GM12878 (cell line): ENCODE data around the gene RNF220. TPM values are rescaled to one million over a fixed set of nuclear protein-coding genes. Genes with fewer than 3 reads are reported as not detected.

Experiments
- ATAC-seq: fragments of 200-7000 bp; cut with Tn5 transposase; 3 replicates; pipeline ENCODE4 v1.9.1; 2020; ENCODE audit warnings: mild to moderate bottlenecking, moderate library complexity
- BruUV-seq: library from RNA; stranded (reverse); fragments of 400-500 nt; replicated peaks from 2 replicates; lab custom pipeline; 2021; lab: Mats Ljungman, UMichigan
- CTCF ChIA-PET: fragments of 300-600 bp; sonication (Branson Sonifier 250); formaldehyde crosslinking; extraction: SDS; loops from one replicate; lab custom pipeline; 2021; ENCODE audit warnings: inconsistent platforms; lab: Yijun Ruan, JAX
- POLR2A ChIA-PET: fragments of 350-600 bp; formaldehyde crosslinking; extraction: SDS; loops from one replicate; lab custom pipeline; 2021; ENCODE audit warnings: inconsistent platforms; lab: Charles Lee
- RAD21 ChIA-PET: fragments of 300-600 bp; sonication (Branson Sonifier 250); formaldehyde crosslinking; loops from one replicate; lab custom pipeline; 2023; ENCODE audit warnings: antibody characterized with exemption; ENCODE audit not compliant: unreplicated experiment; lab: Charles Lee
- SMC1A ChIA-PET: fragments of 300-600 bp; sonication (Branson Sonifier 250); formaldehyde crosslinking; loops from one replicate; lab custom pipeline; 2023; ENCODE audit not compliant: unreplicated experiment, uncharacterized antibody; lab: Charles Lee
- DNase-seq: peaks from one replicate; pipeline ENCODE4 v3.0.0-alpha.2; 2011; ENCODE audit warnings: low read depth, low spot score
- FAIRE-seq: peaks from 3 replicates; lab custom pipeline; 2011; peaks lifted over from hg19 to GRCh38; lab: Jason Lieb, UNC
- H2AFZ ChIP-seq: 2 replicates; pipeline ENCODE4 v1.6.0; 2011; ENCODE audit warnings: low read depth, low read length, control low read depth; ENCODE audit not compliant: control insufficient read depth
- H3K27ac ChIP-seq: 2 replicates; pipeline ENCODE4 v1.5.1; 2011; ENCODE audit warnings: control low read depth; ENCODE audit not compliant: control insufficient read depth, insufficient read depth
- H3K27me3 ChIP-seq, 2 experiments: replicated peaks in 1 of 2; 2 replicates each; pipeline versions ENCODE4 v1.6.0 to v1.6.1; 2011; ENCODE audit warnings: low read length in 1 of 2; ENCODE audit not compliant: control insufficient read depth in 2 of 2, insufficient read depth in 2 of 2
- H3K36me3 ChIP-seq, 2 experiments: 2 replicates each; pipeline ENCODE4 v1.5.1; 2011; ENCODE audit warnings: low read length in 1 of 2; ENCODE audit not compliant: control insufficient read depth in 2 of 2, insufficient read depth in 2 of 2
- H3K4me1 ChIP-seq: 2 replicates; pipeline ENCODE4 v1.6.1; 2011; ENCODE audit warnings: mild to moderate bottlenecking, low read length, moderate library complexity, mixed read lengths; ENCODE audit not compliant: control insufficient read depth, insufficient read depth
- H3K4me2 ChIP-seq: 2 replicates; pipeline ENCODE4 v1.6.0; 2011; ENCODE audit warnings: control low read depth; ENCODE audit not compliant: control insufficient read depth, insufficient read depth
- H3K4me3 ChIP-seq: fragments of 200-600 bp; sonication (generic); 2 replicates; pipeline ENCODE4 v1.5.1; 2016
- H3K79me2 ChIP-seq: 2 replicates; pipeline ENCODE4 v1.6.0; 2011; ENCODE audit warnings: low read length; ENCODE audit not compliant: control insufficient read depth, insufficient read depth
- H3K9ac ChIP-seq: 2 replicates; pipeline ENCODE4 v1.8.0; 2011; ENCODE audit warnings: low read length, control low read depth, mixed read lengths; ENCODE audit not compliant: control insufficient read depth, insufficient read depth
- H3K9me3 ChIP-seq: replicated peaks from 3 replicates; pipeline ENCODE4 v1.5.1; 2011; ENCODE audit warnings: mild to moderate bottlenecking, low read length; ENCODE audit not compliant: control insufficient read depth, insufficient read depth
- H4K20me1 ChIP-seq: 2 replicates; pipeline ENCODE4 v1.6.0; 2011; ENCODE audit not compliant: control insufficient read depth, insufficient read depth
- HCFC1 ChIP-seq: fragments of 150-350 bp; IDR thresholded peaks from 2 replicates; pipeline ENCODE4 v1.6.1; 2014; ENCODE audit warnings: low read length
- PAX5 ChIP-seq: IDR thresholded peaks from 2 replicates; pipeline ENCODE4 v1.6.1; 2011; ENCODE audit warnings: low read depth, low read length, borderline replicate concordance
- SMAD5 ChIP-seq: IDR thresholded peaks from 2 replicates; pipeline ENCODE4 v1.6.1; 2016; ENCODE audit warnings: antibody characterized with exemption, low read depth
- ZNF384 ChIP-seq: IDR thresholded peaks from 2 replicates; pipeline ENCODE4 v1.6.1; 2012; ENCODE audit warnings: low read depth, mild to moderate bottlenecking, low read length, improper control_type of control experiment, borderline replicate concordance
- WGBS: methylation state at CpG from one replicate; pipeline ENCODE4 v1.1.6; 2016; ENCODE audit warnings: low lambda C conversion rate; ENCODE audit not compliant: insufficient replicate concordance, insufficient coverage; ENCODE audit errors: missing lambda C conversion rate; 5-methylcytosine and 5-hydroxymethylcytosine counted together
- in situ Hi-C: fragments of 300-500 bp; cut with MboI; formaldehyde crosslinking; loops from 9 replicates; pipeline ENCODE4 v1.14.3; 2018; ENCODE audit warnings: mixed read lengths
- intact Hi-C: fragments of 100-400 bp; cut with micrococcal nuclease; formaldehyde crosslinking; loops from one replicate; pipeline ENCODE4 v1.14.2; 2022; ENCODE audit not compliant: unreplicated experiment
- polyA plus RNA-seq, 11 experiments: library from polyadenylated mRNA; depleted of rRNA in 4 of 11; unstranded in 6 of 11; stranded (reverse) in 5 of 11; fragments of >200 nt; fragmentation: Nextera tagmentation in 4 of 11; fragmentation: Illumina TruSeq in 1 of 11; extraction: Ambion mirVana in 4 of 11; extraction: Trizol in 1 of 11; gene quantifications; 1 replicate in 1 of 11; 2 replicates in 10 of 11; pipeline versions ENCODE4 v1.2.1 to v1.2.3, GENCODE V29; 2011 to 2016; ENCODE audit warnings: inconsistent platforms in 2 of 11, missing spikeins in 2 of 11, low read depth in 1 of 11
- total RNA-seq, 4 experiments: library from RNA; depleted of rRNA in 3 of 4; stranded (reverse); fragments of >200 nt in 3 of 4; fragmentation: Illumina TruSeq in 1 of 4; extraction: Trizol in 1 of 4; gene quantifications; 2 replicates each; pipeline versions ENCODE4 v1.2.1 to v1.2.3, GENCODE V29; 2013 to 2021

Gene RNF220
- total and polyA plus RNA-seq, 10 of the 15 experiments (the other 5 are each of a cell fraction or from before 2014, with no cell fraction given): 4.6 to 84.1 (median 53.7) TPM

DNA sequence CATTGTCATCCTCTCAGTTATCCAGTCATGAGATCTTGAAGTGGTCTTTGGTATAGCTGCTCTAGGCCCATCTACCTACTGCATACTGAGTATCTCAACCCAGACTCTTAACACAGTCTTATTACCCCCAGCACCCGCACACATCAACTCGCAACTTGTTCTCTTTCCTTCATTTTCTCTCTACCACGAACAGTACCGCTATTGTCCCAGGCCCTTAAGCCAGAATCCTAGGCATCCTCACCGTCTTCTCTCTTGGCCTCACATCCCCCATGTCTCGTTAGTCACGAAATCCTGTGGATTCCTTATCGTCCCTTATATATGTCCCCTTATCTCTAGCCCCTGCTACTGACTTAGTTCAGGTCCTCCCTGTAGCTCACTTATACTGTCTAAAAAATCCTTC, 142.8 kb downstream of the RNF220 start:
- no peak for FAIRE-seq
- ChIA-PET CTCF (interaction anchor here (1.9 kb wide), 1 partner anchor 170 kb away, joined by 5 read pairs; no protein-coding TSS in a partner anchor), RAD21 (no interaction called here), SMC1A (no interaction called here), POLR2A (no interaction called here)
- no peaks in the 10 kb centered on the region for H3K79me2 ChIP-seq
- peaks cover 7 to 9% of the 10 kb centered on the region in 2 experiments; a peak in 3 of 4 replicates for H3K27me3 ChIP-seq
- no peak for TF ChIP-seq HCFC1
- no peak for TF ChIP-seq PAX5
- no peak for DNase-seq
- 61% methylated on average over 8 of the region's 8 CpGs for WGBS
- no peaks in the 10 kb centered on the region for H4K20me1 ChIP-seq
- no peak for ATAC-seq
- no peak overlapping the region for H3K4me3 ChIP-seq
- H3K4me1 ChIP-seq: no peaks in the 10 kb centered on the region
- no peak overlapping the region for H3K9ac ChIP-seq
- no peak overlapping the region for H2AFZ ChIP-seq
- no peaks in the 10 kb centered on the region for H3K36me3 ChIP-seq
- no peak overlapping the region for H3K27ac ChIP-seq
- H3K4me2 ChIP-seq: no peak overlapping the region
- intact Hi-C loops (no loop called here), in situ Hi-C loops (no loop called here)
- no TSS peak for BruUV-seq
- H3K9me3 ChIP-seq: no peaks in the 10 kb centered on the region

DNA sequence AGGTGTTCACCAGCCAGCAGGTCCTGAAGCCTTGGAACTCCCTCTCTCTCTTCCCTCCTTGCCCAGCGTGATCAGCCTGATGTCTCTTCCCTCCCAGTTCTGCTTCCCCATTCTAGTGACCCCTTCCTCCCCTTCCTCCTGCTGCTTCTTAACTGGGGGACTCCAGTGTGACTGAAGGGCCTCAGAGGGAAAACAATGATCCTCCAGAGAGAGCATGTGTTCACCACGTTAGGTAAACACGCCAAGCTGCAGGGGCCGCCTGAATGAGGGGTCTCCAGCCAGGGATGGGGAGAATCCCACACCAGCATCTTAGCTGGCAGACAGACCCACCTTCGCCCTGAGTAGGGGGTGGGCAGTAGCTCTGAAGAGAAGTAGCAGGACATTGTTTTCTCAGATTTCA, 144.5 kb downstream of the RNF220 start:
- ChIA-PET CTCF (no interaction called here), POLR2A (no interaction called here), RAD21 (no interaction called here), SMC1A (no interaction called here)
- no peak overlapping the region for H3K27ac ChIP-seq
- FAIRE-seq: no peak
- H3K4me1 ChIP-seq: no peaks in the 10 kb centered on the region
- peaks cover 1 to 6% of the 10 kb centered on the region in 2 experiments; a peak in 2 of 4 replicates for H3K27me3 ChIP-seq
- no peaks in the 10 kb centered on the region for H3K9me3 ChIP-seq
- H2AFZ ChIP-seq: no peak overlapping the region
- ATAC-seq: no peak
- no peak for DNase-seq
- in situ Hi-C loops: no loop called here
- no TSS peak for BruUV-seq
- intact Hi-C loops: no loop called here
- no peak overlapping the region for H3K4me2 ChIP-seq
- H4K20me1 ChIP-seq: no peaks in the 10 kb centered on the region
- no peak overlapping the region for H3K4me3 ChIP-seq
- no peaks in the 10 kb centered on the region for H3K36me3 ChIP-seq
- H3K9ac ChIP-seq: no peak overlapping the region
- under 1% methylated on average over 5 of the region's 5 CpGs for WGBS
- TF ChIP-seq SMAD5 (no peak), ZNF384 (no peak)
- TF ChIP-seq, all 136 proteins: peak for 0
- no peaks in the 10 kb centered on the region for H3K79me2 ChIP-seq
